ENCODE measurements around the gene R3HDM2.

The R3HDM2 gene

GRCh38 chr12:57434517-57435223 lies 3.8 kb upstream of the R3HDM2 start, which contains the start of gene INHBC:
TSS of gene INHBC (plus strand) at chr12:57434784. CDS start at chr12:57434887, 103 bp downstream.
- TF ChIP-seq REST (IDR thresholded peaks at IDR 0.05; ENCODE audit: insufficient read depth in 1 of 2, low read depth in 2 of 2, low read length in 2 of 2) (no peak), FOXP2 (optimal IDR thresholded peaks at IDR 0.05; ENCODE audit: borderline replicate concordance, extremely low read depth, extremely low read length, insufficient read depth) (no peak), TAF1 (IDR thresholded peaks at IDR 0.05; ENCODE audit: borderline replicate concordance, insufficient read depth, low read length) (no peak), SIN3A (IDR thresholded peaks at IDR 0.05; ENCODE audit: borderline replicate concordance, insufficient read depth, low read length) (no peak), POLR2AphosphoS5 (IDR thresholded peaks at IDR 0.05; ENCODE audit: low read depth, low read length) (no peak)

- no peak for TF ChIP-seq TAF1 (IDR thresholded peaks at IDR 0.05; ENCODE audit: borderline replicate concordance, insufficient read depth, low read length)
- TF ChIP-seq SIN3A (IDR thresholded peaks at IDR 0.05; ENCODE audit: borderline replicate concordance, insufficient read depth, low read length): no peak
- no peak for TF ChIP-seq REST (IDR thresholded peaks at IDR 0.05; ENCODE audit: insufficient read depth in 1 of 2, low read depth in 2 of 2, low read length in 2 of 2)
- no peak for TF ChIP-seq FOXP2 (optimal IDR thresholded peaks at IDR 0.05; ENCODE audit: borderline replicate concordance, extremely low read depth, extremely low read length, insufficient read depth)
- no peak for TF ChIP-seq POLR2AphosphoS5 (IDR thresholded peaks at IDR 0.05; ENCODE audit: low read depth, low read length)
Measured at GRCh38 chr12:57433370-57433769, 2.5 kb upstream of the R3HDM2 start.

- TF ChIP-seq SIN3A (IDR thresholded peaks at IDR 0.05; ENCODE audit: borderline replicate concordance, insufficient read depth, low read length): no peak
- no peak for TF ChIP-seq REST (IDR thresholded peaks at IDR 0.05; ENCODE audit: insufficient read depth in 1 of 2, low read depth in 2 of 2, low read length in 2 of 2)
- TF ChIP-seq FOXP2 (optimal IDR thresholded peaks at IDR 0.05; ENCODE audit: borderline replicate concordance, extremely low read depth, extremely low read length, insufficient read depth): no peak
- TF ChIP-seq POLR2AphosphoS5 (IDR thresholded peaks at IDR 0.05; ENCODE audit: low read depth, low read length): no peak
- no peak for TF ChIP-seq TAF1 (IDR thresholded peaks at IDR 0.05; ENCODE audit: borderline replicate concordance, insufficient read depth, low read length)
Measured at GRCh38 chr12:57431654-57432188, 878 bp upstream of the R3HDM2 start.

- TF ChIP-seq FOXP2 (optimal IDR thresholded peaks at IDR 0.05; ENCODE audit: borderline replicate concordance, extremely low read depth, extremely low read length, insufficient read depth) (no peak), TAF1 (IDR thresholded peaks at IDR 0.05; ENCODE audit: borderline replicate concordance, insufficient read depth, low read length) (no peak), POLR2AphosphoS5 (IDR thresholded peaks at IDR 0.05; ENCODE audit: low read depth, low read length) (no peak), REST (IDR thresholded peaks at IDR 0.05; ENCODE audit: insufficient read depth in 1 of 2, low read depth in 2 of 2, low read length in 2 of 2) (no peak), SIN3A (IDR thresholded peaks at IDR 0.05; ENCODE audit: borderline replicate concordance, insufficient read depth, low read length) (0 out of 2 replicates have a peak, but pooled peaks have one; percentile 32)
Measured at GRCh38 chr12:57430112-57430930, 522 bp downstream of the R3HDM2 start.

Data from PFSK-1 (cell line).